HepG2 (cell line): Measurements from ENCODE around the gene KATNB1. TPM values are rescaled to one million over a fixed set of nuclear protein-coding genes. Genes with fewer than 3 reads are reported as not detected.

Experiments
- ATAC-seq: fragments of 200-7000 bp; cut with Tn5 transposase; 3 replicates; pipeline ENCODE4 v1.9.1; 2020; ENCODE audit warnings: mild to moderate bottlenecking, moderate library complexity
- BruUV-seq: library from RNA; stranded (reverse); fragments of 400-500 nt; replicated peaks from 2 replicates; lab custom pipeline; 2021; lab: Mats Ljungman, UMichigan
- CTCF ChIA-PET: fragments of 300-600 bp; formaldehyde crosslinking; extraction: SDS; loops from one replicate; lab custom pipeline; 2021; ENCODE audit warnings: low total read pairs, inconsistent platforms, low intra/inter-chr PET ratio; lab: Yijun Ruan, JAX
- POLR2A ChIA-PET: fragments of 350-600 bp; sonication (Branson Sonifier 250); formaldehyde crosslinking; loops from one replicate; lab custom pipeline; 2020; ENCODE audit warnings: antibody characterized with exemption, inconsistent platforms; lab: Yijun Ruan, JAX
- DNase-seq: peaks from one replicate; pipeline ENCODE4 v3.0.0-alpha.2; 2015; ENCODE audit warnings: low spot score
- FAIRE-seq: peaks from 3 replicates; lab custom pipeline; 2011; peaks lifted over from hg19 to GRCh38; lab: Jason Lieb, UNC
- H2AFZ ChIP-seq: one replicate; pipeline ENCODE4 v1.6.1; 2011; ENCODE audit warnings: low read length, inconsistent platforms
- H3K27ac ChIP-seq: fragments of 300-600 bp; 3 replicates; pipeline ENCODE4 v1.8.0; 2011; ENCODE audit warnings: mixed run types, mild to moderate bottlenecking, mixed read lengths, low read length, inconsistent platforms; ENCODE audit not compliant: insufficient read depth; ENCODE audit errors: extremely low read length
- H3K27me3 ChIP-seq, 2 experiments: fragments of 200-600 bp in 1 of 2; 2 replicates in 1 of 2; 3 replicates in 1 of 2; pipeline versions ENCODE4 v1.6.0 to v1.8.0; 2011; ENCODE audit warnings: low read length in 2 of 2, mild to moderate bottlenecking in 2 of 2, moderate library complexity in 2 of 2, inconsistent platforms in 1 of 2; ENCODE audit not compliant: insufficient read depth in 2 of 2, control insufficient read depth in 1 of 2
- H3K36me3 ChIP-seq, 2 experiments: fragments of 200-600 bp in 1 of 2; replicated peaks in 1 of 2; 2 replicates in 1 of 2; 3 replicates in 1 of 2; pipeline versions ENCODE4 v1.5.1 to v1.8.0; 2011; ENCODE audit warnings: low read length in 2 of 2, inconsistent platforms in 1 of 2; ENCODE audit not compliant: insufficient read depth in 2 of 2, control insufficient read depth in 1 of 2
- H3K4me1 ChIP-seq: 2 replicates; pipeline ENCODE4 v1.5.1; 2012; ENCODE audit warnings: low read length, inconsistent platforms; ENCODE audit not compliant: insufficient read depth
- H3K4me2 ChIP-seq: 2 replicates; pipeline ENCODE4 v1.6.0; 2011; ENCODE audit warnings: low read depth, low read length, inconsistent platforms
- H3K4me3 ChIP-seq, 3 experiments: fragments of 200-600 bp in 1 of 3; sonication (generic), shearing (Covaris generic) in 1 of 3; replicated peaks in 1 of 3; 2 replicates each; pipeline ENCODE4 v1.5.1; 2011 to 2016; ENCODE audit warnings: low read length in 3 of 3, inconsistent platforms in 2 of 3, low read depth in 2 of 3, mild to moderate bottlenecking in 2 of 3, control low read depth in 1 of 3, mixed read lengths in 1 of 3; ENCODE audit not compliant: insufficient read depth in 1 of 3
- H3K79me2 ChIP-seq: one replicate; pipeline ENCODE4 v1.6.1; 2011; ENCODE audit warnings: low read length, inconsistent platforms; ENCODE audit not compliant: insufficient read depth
- H3K9ac ChIP-seq: 2 replicates; pipeline ENCODE4 v1.6.0; 2011; ENCODE audit warnings: mild to moderate bottlenecking, low read depth, low read length, inconsistent platforms; ENCODE audit not compliant: insufficient read depth
- H3K9me3 ChIP-seq: 2 replicates; pipeline ENCODE4 v1.5.1; 2012; ENCODE audit warnings: mild to moderate bottlenecking, low read length
- H4K20me1 ChIP-seq: 2 replicates; pipeline ENCODE4 v1.6.0; 2011; ENCODE audit warnings: inconsistent platforms, mild to moderate bottlenecking, low read length, moderate library complexity; ENCODE audit not compliant: insufficient read depth
- ADNP ChIP-seq: sonication (generic); formaldehyde crosslinking; IDR thresholded peaks from 2 replicates; pipeline ENCODE4 v1.4.0; 2020; ENCODE audit warnings: missing genetic modification reagents
- DRAP1 ChIP-seq: IDR thresholded peaks from 2 replicates; pipeline ENCODE4 v1.6.1; 2016; ENCODE audit warnings: missing genetic modification reagents, missing compliant biosample characterization
- KLF15 ChIP-seq: sonication (generic); formaldehyde crosslinking; IDR thresholded peaks from 2 replicates; pipeline ENCODE4 v1.8.1; 2023; ENCODE audit warnings: borderline replicate concordance, mild to moderate bottlenecking, inconsistent platforms, missing genetic modification reagents, mixed read lengths
- KLF6 ChIP-seq: IDR thresholded peaks from 2 replicates; pipeline ENCODE4 v1.8.0; 2016; ENCODE audit warnings: missing biosample characterization, missing genetic modification reagents
- MTF1 ChIP-seq: sonication (generic); formaldehyde crosslinking; IDR thresholded peaks from 2 replicates; pipeline ENCODE4 v1.5.0; 2020; ENCODE audit warnings: missing genetic modification reagents
- SIX4 ChIP-seq: sonication (generic); formaldehyde crosslinking; IDR thresholded peaks from 2 replicates; pipeline ENCODE4 v1.4.0; 2020; ENCODE audit warnings: missing genetic modification reagents
- SMC3 ChIP-seq: IDR thresholded peaks from 2 replicates; pipeline ENCODE4 v1.6.1; 2011; ENCODE audit warnings: low read length, improper control_type of control experiment
- SYNCRIP ChIP-seq: fragments of 200-400 bp; formaldehyde crosslinking; IDR thresholded peaks from 2 replicates; pipeline ENCODE4 v1.6.1; 2018; ENCODE audit warnings: mild to moderate bottlenecking, low read depth, low read length; ENCODE audit not compliant: insufficient read depth
- ZNF720 ChIP-seq: sonication (generic); formaldehyde crosslinking; IDR thresholded peaks from 2 replicates; pipeline ENCODE4 v1.4.0; 2020; ENCODE audit warnings: missing genetic modification reagents
- ZNF800 ChIP-seq: sonication (generic); formaldehyde crosslinking; IDR thresholded peaks from 2 replicates; pipeline ENCODE4 v1.4.0; 2020; ENCODE audit warnings: missing genetic modification reagents
- whole genome bisulfite sequencing: methylation state at CpG from one replicate; pipeline ENCODE4 v1.1.6; 2017; ENCODE audit warnings: low lambda C conversion rate; 5-methylcytosine and 5-hydroxymethylcytosine counted together
- in situ Hi-C: cut with HindIII; loops from 2 replicates; pipeline ENCODE4 v1.10.0; 2017; ENCODE audit warnings: low pct_unique_long_range_greater_than_20kb; ENCODE audit not compliant: extremely low pct_ligation_motif_present
- intact Hi-C: fragments of 100-400 bp; cut with micrococcal nuclease; formaldehyde crosslinking; loops from one replicate; pipeline ENCODE4 v1.10.0; 2022; ENCODE audit not compliant: unreplicated experiment
- polyA plus RNA-seq, 8 experiments: library from polyadenylated mRNA; depleted of rRNA in 3 of 8; stranded (reverse) in 7 of 8; unstranded in 1 of 8; fragments of >200 nt; fragmentation: Illumina TruSeq in 4 of 8; extraction: Trizol in 4 of 8; gene quantifications; 2 replicates each; pipeline versions ENCODE4 v1.2.1 to v1.2.3, GENCODE V29; 2011 to 2016; ENCODE audit warnings: low read depth in 4 of 8, missing spikeins in 1 of 8, mixed read lengths in 1 of 8; ENCODE audit not compliant: insufficient read depth in 1 of 8
- total RNA-seq, 5 experiments: library from RNA; depleted of rRNA; stranded (reverse); fragments of >200 nt; fragmentation: Illumina TruSeq; extraction: Trizol; gene quantifications; 2 replicates each; pipeline ENCODE4 v1.2.3, GENCODE V29; 2016; ENCODE audit warnings: low read depth in 1 of 5
- TF ChIP-seq, protein P1 (sequence below): sonication (generic); formaldehyde crosslinking; IDR thresholded peaks from 2 replicates; pipeline ENCODE4 v1.8.0; 2022; ENCODE audit warnings: missing genetic modification reagents, mild to moderate bottlenecking, moderate library complexity, borderline replicate concordance
- TF ChIP-seq, protein P2 (sequence below): sonication (generic); formaldehyde crosslinking; IDR thresholded peaks from 2 replicates; pipeline ENCODE4 v1.4.0; 2020; ENCODE audit warnings: mild to moderate bottlenecking, missing genetic modification reagents

Gene KATNB1
- total and polyA plus RNA-seq, 2 of the 13 experiments (the other 11 are each of a cell fraction or from before 2014, with no cell fraction given) = 31.5 to 43.5 TPM

DNA sequence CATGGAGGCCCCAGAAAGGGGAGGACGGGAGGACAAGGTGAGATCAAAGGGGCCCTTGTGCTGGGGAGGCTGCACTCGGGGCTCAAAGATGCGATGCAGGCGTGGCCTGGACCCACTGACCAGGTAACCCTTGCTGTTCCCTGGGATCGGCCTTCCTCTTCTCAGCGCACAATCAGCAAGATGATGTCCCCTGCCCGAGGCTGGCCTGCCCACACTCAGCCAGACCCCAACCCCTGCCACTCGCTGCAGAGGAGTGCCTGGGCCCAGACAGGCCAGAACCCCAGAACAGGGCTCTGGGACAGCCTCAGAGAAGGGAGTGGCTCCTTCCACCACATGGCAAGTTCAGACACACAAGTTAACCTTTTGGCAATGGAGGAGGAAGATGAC is 51.9 kb downstream of the KATNB1 start:
- no peaks in the 10 kb centered on the region for H3K79me2 ChIP-seq
- POLR2A ChIA-PET = interaction anchor here (8.1 kb wide), 1 partner anchor 11 kb away, joined by 141 read pairs; the partner anchor contains the start of gene KIFC3
- H2AFZ ChIP-seq = no peak overlapping the region
- H3K9me3 ChIP-seq = no peaks in the 10 kb centered on the region
- no peak overlapping the region for H3K4me3 ChIP-seq
- peaks cover 28 to 56% of the 10 kb centered on the region in 2 experiments for H3K36me3 ChIP-seq
- H4K20me1 ChIP-seq = no peaks in the 10 kb centered on the region
- 83% methylated on average over 7 of the region's 8 CpGs for WGBS
- H3K27ac ChIP-seq = no peak overlapping the region
- FAIRE-seq (no peak), ATAC-seq (no peak), DNase-seq (no peak)
- no peak overlapping the region for H3K9ac ChIP-seq
- no TSS peak for BruUV-seq
- H3K4me2 ChIP-seq = no peak overlapping the region
- in situ Hi-C loops = no loop called here
- intact Hi-C loops = no loop called here
- H3K27me3 ChIP-seq = no peaks in the 10 kb centered on the region
- peaks cover 37% of the 10 kb centered on the region for H3K4me1 ChIP-seq
- TF ChIP-seq KLF15 (CRISPR knock-in tag) = no peak
- no peak for TF ChIP-seq ADNP
- no peak for TF ChIP-seq SIX4 (CRISPR knock-in tag)
- TF ChIP-seq SMC3 = no peak
- no peak for TF ChIP-seq MTF1 (CRISPR knock-in tag)
- TF ChIP-seq KLF6 = no peak
- TF ChIP-seq, protein P1, sequence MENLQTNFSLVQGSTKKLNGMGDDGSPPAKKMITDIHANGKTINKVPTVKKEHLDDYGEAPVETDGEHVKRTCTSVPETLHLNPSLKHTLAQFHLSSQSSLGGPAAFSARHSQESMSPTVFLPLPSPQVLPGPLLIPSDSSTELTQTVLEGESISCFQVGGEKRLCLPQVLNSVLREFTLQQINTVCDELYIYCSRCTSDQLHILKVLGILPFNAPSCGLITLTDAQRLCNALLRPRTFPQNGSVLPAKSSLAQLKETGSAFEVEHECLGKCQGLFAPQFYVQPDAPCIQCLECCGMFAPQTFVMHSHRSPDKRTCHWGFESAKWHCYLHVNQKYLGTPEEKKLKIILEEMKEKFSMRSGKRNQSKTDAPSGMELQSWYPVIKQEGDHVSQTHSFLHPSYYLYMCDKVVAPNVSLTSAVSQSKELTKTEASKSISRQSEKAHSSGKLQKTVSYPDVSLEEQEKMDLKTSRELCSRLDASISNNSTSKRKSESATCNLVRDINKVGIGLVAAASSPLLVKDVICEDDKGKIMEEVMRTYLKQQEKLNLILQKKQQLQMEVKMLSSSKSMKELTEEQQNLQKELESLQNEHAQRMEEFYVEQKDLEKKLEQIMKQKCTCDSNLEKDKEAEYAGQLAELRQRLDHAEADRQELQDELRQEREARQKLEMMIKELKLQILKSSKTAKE (CRISPR knock-in tag) = no peak
- TF ChIP-seq DRAP1 (CRISPR knock-in tag) = no peak
- TF ChIP-seq ZNF800 (CRISPR knock-in tag) = no peak
- TF ChIP-seq ZNF720 = no peak
- TF ChIP-seq SYNCRIP = no peak
- TF ChIP-seq, protein P2, sequence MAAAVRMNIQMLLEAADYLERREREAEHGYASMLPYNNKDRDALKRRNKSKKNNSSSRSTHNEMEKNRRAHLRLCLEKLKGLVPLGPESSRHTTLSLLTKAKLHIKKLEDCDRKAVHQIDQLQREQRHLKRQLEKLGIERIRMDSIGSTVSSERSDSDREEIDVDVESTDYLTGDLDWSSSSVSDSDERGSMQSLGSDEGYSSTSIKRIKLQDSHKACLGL (CRISPR knock-in tag) = no peak
- CTCF ChIA-PET = no interaction called here
